GM12872 (cell line): ENCODE data around the gene DCDC2C.

Experiments used
- TF ChIP-seq, protein P1 (sequence below): IDR thresholded peaks from 3 replicates; pipeline ENCODE4 v1.5.1; 2011; ENCODE audit warnings: low read depth, mild to moderate bottlenecking, low read length, moderate library complexity; ENCODE audit not compliant: insufficient read depth

Gene DCDC2C

DNA sequence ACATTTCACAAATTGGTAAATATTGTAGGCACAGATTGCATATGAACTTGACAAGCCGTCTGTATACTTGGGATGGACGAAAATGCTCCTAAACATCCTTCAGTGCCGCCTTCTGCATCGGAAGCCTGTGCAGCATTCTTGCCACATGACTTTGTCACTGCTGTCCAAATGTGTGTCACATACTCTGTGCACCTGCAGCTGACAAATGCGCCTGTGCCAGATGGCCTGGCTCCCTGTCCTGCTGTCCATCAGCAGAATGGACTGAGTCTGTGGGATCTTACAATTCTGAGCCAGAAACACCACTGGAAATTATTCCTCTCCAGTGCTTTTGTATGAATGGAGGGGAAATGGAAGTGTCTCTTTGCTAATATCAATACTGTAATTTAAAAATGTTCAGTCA lies 89.9 kb downstream of the DCDC2C start:
- TF ChIP-seq, protein P1, sequence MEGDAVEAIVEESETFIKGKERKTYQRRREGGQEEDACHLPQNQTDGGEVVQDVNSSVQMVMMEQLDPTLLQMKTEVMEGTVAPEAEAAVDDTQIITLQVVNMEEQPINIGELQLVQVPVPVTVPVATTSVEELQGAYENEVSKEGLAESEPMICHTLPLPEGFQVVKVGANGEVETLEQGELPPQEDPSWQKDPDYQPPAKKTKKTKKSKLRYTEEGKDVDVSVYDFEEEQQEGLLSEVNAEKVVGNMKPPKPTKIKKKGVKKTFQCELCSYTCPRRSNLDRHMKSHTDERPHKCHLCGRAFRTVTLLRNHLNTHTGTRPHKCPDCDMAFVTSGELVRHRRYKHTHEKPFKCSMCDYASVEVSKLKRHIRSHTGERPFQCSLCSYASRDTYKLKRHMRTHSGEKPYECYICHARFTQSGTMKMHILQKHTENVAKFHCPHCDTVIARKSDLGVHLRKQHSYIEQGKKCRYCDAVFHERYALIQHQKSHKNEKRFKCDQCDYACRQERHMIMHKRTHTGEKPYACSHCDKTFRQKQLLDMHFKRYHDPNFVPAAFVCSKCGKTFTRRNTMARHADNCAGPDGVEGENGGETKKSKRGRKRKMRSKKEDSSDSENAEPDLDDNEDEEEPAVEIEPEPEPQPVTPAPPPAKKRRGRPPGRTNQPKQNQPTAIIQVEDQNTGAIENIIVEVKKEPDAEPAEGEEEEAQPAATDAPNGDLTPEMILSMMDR: no peak

DNA sequence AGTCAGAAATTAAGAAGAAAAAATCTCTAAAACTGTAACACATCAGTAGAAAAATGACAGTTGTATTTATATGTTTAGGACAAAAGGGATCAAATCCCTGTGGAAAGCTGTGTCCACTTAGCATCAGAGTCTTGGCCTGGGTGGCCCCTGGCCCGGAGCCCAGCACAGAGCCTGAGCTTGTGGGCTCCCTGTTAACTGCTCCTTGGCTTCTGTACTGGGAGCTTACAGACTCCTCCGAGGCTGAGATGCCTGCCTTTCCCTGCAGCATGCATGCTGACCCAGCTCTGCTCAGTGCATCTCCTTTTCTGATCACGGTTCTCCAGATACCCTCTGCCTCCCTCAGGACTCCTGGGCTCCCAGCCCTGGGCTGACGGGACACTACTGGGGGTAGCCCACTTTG lies 98.1 kb downstream of the DCDC2C start:
- TF ChIP-seq, protein P1: no peak

GRCh38 chr2:3805201-3805939 lies 102.0 kb downstream of the DCDC2C start:
- TF ChIP-seq, protein P1: peak; percentile 50

DNA sequence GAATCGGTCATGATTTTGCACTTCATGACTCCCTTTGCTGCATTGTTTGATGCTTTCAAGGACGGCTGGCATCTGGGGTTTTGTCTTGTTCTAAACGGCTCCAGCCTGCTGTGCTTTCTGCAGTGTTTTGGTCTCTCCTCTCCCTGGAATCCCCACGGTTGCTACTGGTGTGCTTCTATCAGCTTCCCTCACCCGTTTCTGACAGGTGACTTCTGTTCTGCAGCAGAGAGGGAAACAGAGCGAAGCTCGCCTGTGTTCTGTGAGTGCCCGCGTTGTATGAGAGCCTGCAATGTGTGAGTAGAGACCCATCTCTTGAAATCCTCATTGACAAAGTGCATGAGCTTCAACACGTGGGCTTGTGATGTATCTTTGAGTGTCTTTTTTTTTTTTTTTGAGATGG lies 102.8 kb downstream of the DCDC2C start:
- TF ChIP-seq, protein P1: no peak

GRCh38 chr2:3806730-3807129 lies 103.4 kb downstream of the DCDC2C start:
- TF ChIP-seq, protein P1: no peak

DNA sequence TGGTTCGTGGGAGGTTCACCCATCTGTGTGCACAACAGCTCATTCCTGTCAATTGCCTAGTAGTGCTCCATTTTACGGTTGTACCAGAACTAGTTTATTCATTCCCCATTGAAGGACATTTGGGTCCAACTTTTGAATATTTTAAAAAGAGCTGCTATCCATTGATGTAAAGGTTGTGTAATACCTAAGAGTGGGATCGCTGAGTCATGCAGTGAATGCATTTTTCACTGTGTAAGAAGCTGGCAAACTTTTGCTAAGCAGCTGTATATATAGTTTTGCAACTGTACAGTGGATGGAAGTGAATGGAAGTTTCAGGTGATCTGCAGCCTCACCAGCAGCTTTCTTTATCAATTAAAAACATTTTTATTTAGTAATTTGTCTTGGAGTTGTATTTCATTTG lies 104.5 kb downstream of the DCDC2C start:
- TF ChIP-seq, protein P1: no peak

GRCh38 chr2:3814706-3815245 lies 111.4 kb downstream of the DCDC2C start:
- TF ChIP-seq, protein P1: no peak
